ENCODE measurements around the gene HSPA4L. TPM values are rescaled to one million over a fixed set of nuclear protein-coding genes. Genes with fewer than 3 reads are reported as not detected.

HSPA4L gene
- total and polyA plus RNA-seq, 2 donors (not counting 3 experiments of a cell fraction or from before 2014, with no cell fraction given): 1.3 to 12.4 TPM

DNA sequence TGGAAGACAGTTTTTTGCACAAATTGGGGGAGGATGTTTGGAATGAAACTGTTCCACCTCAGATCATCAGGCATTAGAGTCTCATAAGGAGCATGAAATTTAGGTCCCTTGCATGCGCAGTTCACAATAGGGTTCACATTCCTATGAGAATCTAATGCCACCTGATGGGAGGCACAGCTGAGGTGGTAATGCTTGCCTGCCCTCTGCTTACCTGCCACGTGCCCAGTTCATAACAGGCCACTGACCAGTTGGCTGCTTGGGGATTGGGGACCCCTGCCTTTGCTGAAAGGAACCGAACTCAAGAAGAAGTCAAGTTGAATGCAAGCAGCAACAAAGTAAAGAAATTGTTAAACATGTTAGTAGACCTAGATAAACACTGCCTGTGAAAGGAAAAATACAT, 4.6 kb upstream of the HSPA4L start:
- no peaks in the 10 kb centered on the region for H3K9me3 ChIP-seq (replicated peaks; ENCODE audit: control insufficient read depth, insufficient read depth, low read length)
- POLR2A ChIA-PET: no interaction called here
- TF ChIP-seq JUN (IDR thresholded peaks at IDR 0.05; ENCODE audit: borderline replicate concordance, insufficient read depth, insufficient read length, low read depth) (no peak), GATA2 (IDR thresholded peaks at IDR 0.05; ENCODE audit: insufficient read depth, insufficient read length, low read depth, low read length) (no peak), POLR2AphosphoS5 (IDR thresholded peaks at IDR 0.05; ENCODE audit: insufficient read depth, low read depth, low read length) (no peak)
- TF ChIP-seq, protein P1, sequence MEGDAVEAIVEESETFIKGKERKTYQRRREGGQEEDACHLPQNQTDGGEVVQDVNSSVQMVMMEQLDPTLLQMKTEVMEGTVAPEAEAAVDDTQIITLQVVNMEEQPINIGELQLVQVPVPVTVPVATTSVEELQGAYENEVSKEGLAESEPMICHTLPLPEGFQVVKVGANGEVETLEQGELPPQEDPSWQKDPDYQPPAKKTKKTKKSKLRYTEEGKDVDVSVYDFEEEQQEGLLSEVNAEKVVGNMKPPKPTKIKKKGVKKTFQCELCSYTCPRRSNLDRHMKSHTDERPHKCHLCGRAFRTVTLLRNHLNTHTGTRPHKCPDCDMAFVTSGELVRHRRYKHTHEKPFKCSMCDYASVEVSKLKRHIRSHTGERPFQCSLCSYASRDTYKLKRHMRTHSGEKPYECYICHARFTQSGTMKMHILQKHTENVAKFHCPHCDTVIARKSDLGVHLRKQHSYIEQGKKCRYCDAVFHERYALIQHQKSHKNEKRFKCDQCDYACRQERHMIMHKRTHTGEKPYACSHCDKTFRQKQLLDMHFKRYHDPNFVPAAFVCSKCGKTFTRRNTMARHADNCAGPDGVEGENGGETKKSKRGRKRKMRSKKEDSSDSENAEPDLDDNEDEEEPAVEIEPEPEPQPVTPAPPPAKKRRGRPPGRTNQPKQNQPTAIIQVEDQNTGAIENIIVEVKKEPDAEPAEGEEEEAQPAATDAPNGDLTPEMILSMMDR (IDR thresholded peaks at IDR 0.05; ENCODE audit: extremely low read depth in 1 of 2, insufficient read depth in 1 of 2, low read depth in 1 of 2, low read length in 2 of 2): no peak
- CTCF ChIA-PET: no interaction called here
- no peak for DNase-seq (ENCODE audit: low read depth, low spot score)
- peaks cover 0 to 3% of the 10 kb centered on the region in 2 experiments for H3K27me3 ChIP-seq (ENCODE audit: control insufficient read depth in 2 of 2, insufficient read depth in 2 of 2, low read length in 2 of 2)
- BruUV-seq (replicated peaks): no TSS peak
- H3K9me1 ChIP-seq (replicated peaks; ENCODE audit: control insufficient read depth, extremely low read depth, insufficient read depth, low read length): no peaks in the 10 kb centered on the region
- no peak overlapping the region for H3K4me2 ChIP-seq (ENCODE audit: insufficient read depth, low read length)
- intact Hi-C loops (cut with micrococcal nuclease): no loop called here
- H2AFZ ChIP-seq (ENCODE audit: low read depth, low read length): no peak overlapping the region
- H3K36me3 ChIP-seq (ENCODE audit: control insufficient read depth in 2 of 2, extremely low read depth in 1 of 2, insufficient read depth in 2 of 2, low read length in 2 of 2): no peaks in the 10 kb centered on the region
- no peak overlapping the region for H3K4me3 ChIP-seq (replicated peaks in 1 of 3; ENCODE audit: insufficient read depth in 1 of 3, low read depth in 1 of 3, low read length in 3 of 3)
- peaks cover 2% of the 10 kb centered on the region for H3K4me1 ChIP-seq (ENCODE audit: control insufficient read depth, extremely low read depth, insufficient read depth, low read length)
- no peaks in the 10 kb centered on the region for H3K79me2 ChIP-seq (ENCODE audit: control insufficient read depth, insufficient read depth, low read length)
- no peak overlapping the region for H3K27ac ChIP-seq (ENCODE audit: insufficient read depth, low read depth, low read length)
- no peak overlapping the region for H3K9ac ChIP-seq (replicated peaks; ENCODE audit: extremely low read depth, insufficient read depth, low read length)
- no peaks in the 10 kb centered on the region for H4K20me1 ChIP-seq (replicated peaks; ENCODE audit: control insufficient read depth, extremely low read depth, insufficient read depth, low read length)
- dilution Hi-C loops (cut with MboI; ENCODE audit: extremely low pct_ligation_motif_present, low sequenced_read_pairs): no loop called here
- no peak for FAIRE-seq

DNA sequence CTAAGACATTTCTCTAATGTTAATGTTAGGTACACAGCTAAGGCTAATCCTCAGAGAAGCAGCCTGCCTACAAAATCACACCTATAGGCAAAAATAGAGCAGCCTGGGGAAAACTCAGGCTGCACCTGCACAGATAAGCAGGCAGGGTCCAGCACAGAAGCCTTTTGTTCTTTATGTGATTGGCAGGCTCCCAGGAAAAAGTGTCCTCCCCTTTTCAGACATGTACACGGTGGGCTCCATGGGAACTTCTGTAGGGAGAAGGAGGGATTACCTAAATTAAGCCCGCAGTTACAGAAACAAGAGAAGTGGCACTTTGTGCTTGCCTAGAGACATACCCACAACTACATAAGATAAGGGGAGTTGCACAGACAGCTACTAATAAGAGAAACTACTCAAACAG, 4.0 kb upstream of the HSPA4L start:
- H3K9ac ChIP-seq (replicated peaks; ENCODE audit: extremely low read depth, insufficient read depth, low read length): no peak overlapping the region
- H3K9me3 ChIP-seq (replicated peaks; ENCODE audit: control insufficient read depth, insufficient read depth, low read length): no peaks in the 10 kb centered on the region

More for the DNA sequence above, 4.0 kb upstream of the HSPA4L start:
- POLR2A ChIA-PET: no interaction called here
- CTCF ChIA-PET: no interaction called here
- no peaks in the 10 kb centered on the region for H3K9me1 ChIP-seq (replicated peaks; ENCODE audit: control insufficient read depth, extremely low read depth, insufficient read depth, low read length)
- intact Hi-C loops (cut with micrococcal nuclease): no loop called here
- no peak overlapping the region for H3K27ac ChIP-seq (ENCODE audit: insufficient read depth, low read depth, low read length)
- H3K36me3 ChIP-seq (ENCODE audit: control insufficient read depth in 2 of 2, extremely low read depth in 1 of 2, insufficient read depth in 2 of 2, low read length in 2 of 2): no peaks in the 10 kb centered on the region
- peaks cover 2% of the 10 kb centered on the region for H3K4me1 ChIP-seq (ENCODE audit: control insufficient read depth, extremely low read depth, insufficient read depth, low read length)
- no peak for FAIRE-seq
- H3K4me2 ChIP-seq (ENCODE audit: insufficient read depth, low read length): no peak overlapping the region
- DNase-seq (ENCODE audit: low read depth, low spot score): no peak
- peaks cover 0 to 3% of the 10 kb centered on the region in 2 experiments for H3K27me3 ChIP-seq (ENCODE audit: control insufficient read depth in 2 of 2, insufficient read depth in 2 of 2, low read length in 2 of 2)
- no TSS peak for BruUV-seq (replicated peaks)
- H3K79me2 ChIP-seq (ENCODE audit: control insufficient read depth, insufficient read depth, low read length): no peaks in the 10 kb centered on the region
- no peak overlapping the region for H2AFZ ChIP-seq (ENCODE audit: low read depth, low read length)
- TF ChIP-seq MYC (IDR thresholded peaks at IDR 0.05; ENCODE audit: low read depth, low read length) (no peak), GATA2 (IDR thresholded peaks at IDR 0.05; ENCODE audit: insufficient read depth, insufficient read length, low read depth, low read length) (no peak), EZH2 (IDR thresholded peaks at IDR 0.05; ENCODE audit: borderline replicate concordance, low read depth, low read length, severe bottlenecking) (no peak), FOS (IDR thresholded peaks at IDR 0.05; ENCODE audit: borderline replicate concordance, insufficient read depth, low read length) (no peak)
- TF ChIP-seq, protein P2, sequence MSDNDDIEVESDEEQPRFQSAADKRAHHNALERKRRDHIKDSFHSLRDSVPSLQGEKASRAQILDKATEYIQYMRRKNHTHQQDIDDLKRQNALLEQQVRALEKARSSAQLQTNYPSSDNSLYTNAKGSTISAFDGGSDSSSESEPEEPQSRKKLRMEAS (IDR thresholded peaks at IDR 0.05; ENCODE audit: insufficient read depth, insufficient read length): no peak
- dilution Hi-C loops (cut with MboI; ENCODE audit: extremely low pct_ligation_motif_present, low sequenced_read_pairs): no loop called here
- no peaks in the 10 kb centered on the region for H4K20me1 ChIP-seq (replicated peaks; ENCODE audit: control insufficient read depth, extremely low read depth, insufficient read depth, low read length)
- H3K4me3 ChIP-seq (replicated peaks in 1 of 3; ENCODE audit: insufficient read depth in 1 of 3, low read depth in 1 of 3, low read length in 3 of 3): no peak overlapping the region

Measured in endothelial cell of umbilical vein (primary cell).